ENCODE data around the gene PLXNA4. TPM values are rescaled to one million over a fixed set of nuclear protein-coding genes. Genes with fewer than 3 reads are reported as not detected.

The PLXNA4 gene
- total and polyA plus RNA-seq, 2 experiments from 2014 or later, result 0.08 to 0.80 TPM

- H3K4me3 Mint-ChIP-seq, result no peak overlapping the region
- H3K4me2 ChIP-seq, result no peak overlapping the region
- no peak overlapping the region for H3K27ac Mint-ChIP-seq
- no peak overlapping the region for H3K4me3 ChIP-seq
- no peaks in the 10 kb centered on the region for H3K79me2 ChIP-seq (replicated peaks; ENCODE audit: insufficient read depth)
- H3K9me3 Mint-ChIP-seq, result no peaks in the 10 kb centered on the region
- H3K4me1 Mint-ChIP-seq, result no peaks in the 10 kb centered on the region
- no peaks in the 10 kb centered on the region for H3K4me1 ChIP-seq (ENCODE audit: insufficient read depth)
- H3K36me3 ChIP-seq (ENCODE audit: insufficient read depth), result no peaks in the 10 kb centered on the region
- H4K20me1 ChIP-seq (replicated peaks; ENCODE audit: insufficient read depth), result no peaks in the 10 kb centered on the region
- TF ChIP-seq CTCF (conservative IDR thresholded peaks at IDR 0.05; ENCODE audit: low read depth in 2 of 2), result no peak
- TF ChIP-seq EZH2phosphoT487 (IDR thresholded peaks at IDR 0.05; ENCODE audit: unreplicated experiment), result no peak
- no peak for TF ChIP-seq REST (IDR thresholded peaks at IDR 0.05; ENCODE audit: unreplicated experiment)
- TF ChIP-seq ETS1 (IDR thresholded peaks at IDR 0.05), result no peak
- TF ChIP-seq NANOG (IDR thresholded peaks at IDR 0.05; ENCODE audit: borderline replicate concordance), result no peak
- no peak for TF ChIP-seq STAT1 (IDR thresholded peaks at IDR 0.05; ENCODE audit: unreplicated experiment)
- no peak for TF ChIP-seq ZNF331 (CRISPR knock-in tag; IDR thresholded peaks at IDR 0.05; ENCODE audit: low read depth)
- no peak for TF ChIP-seq POLR2AphosphoS5 (IDR thresholded peaks at IDR 0.05; ENCODE audit: low read depth)
- TF ChIP-seq CREB1 (CRISPR knock-in tag; IDR thresholded peaks at IDR 0.05; ENCODE audit: low read depth), result no peak
- TF ChIP-seq ZNF462 (CRISPR knock-in tag; IDR thresholded peaks at IDR 0.05), result no peak
- no peak for TF ChIP-seq ZNF114 (CRISPR knock-in tag; IDR thresholded peaks at IDR 0.05)
- TF ChIP-seq EZH2 (IDR thresholded peaks at IDR 0.05; ENCODE audit: low read depth, unreplicated experiment), result no peak
- no peak overlapping the region for H3K27ac ChIP-seq (ENCODE audit: low read depth)
- peaks cover 17% of the 10 kb centered on the region for H3K9me2 ChIP-seq (ENCODE audit: insufficient read depth)
- H3K27me3 Mint-ChIP-seq (ENCODE audit: insufficient read depth, low read depth, poor library complexity), result peaks cover 8% of the 10 kb centered on the region
- H3K36me3 Mint-ChIP-seq (ENCODE audit: low read depth), result no peaks in the 10 kb centered on the region
- DNase-seq (ENCODE audit: low spot score) (no peak), ATAC-seq (no peak)
- H2AFZ ChIP-seq, result no peak overlapping the region
- H3F3A ChIP-seq (replicated peaks; ENCODE audit: low read depth), result no peaks in the 10 kb centered on the region
- H3K27me3 ChIP-seq (ENCODE audit: insufficient read depth), result no peaks in the 10 kb centered on the region
Measured at GRCh38 chr7:132095111-132095765, 481.0 kb downstream of the PLXNA4 start.

Measured in GM23338 (cell line).